ENCODE results near the gene RAPGEF1.

Gene RAPGEF1

GRCh38 chr9:131708226-131709002 is 31.5 kb downstream of the RAPGEF1 start:
- Histone ChIP-seq H3K4me1 (ENCODE audit: low read length) (no peaks in the 10 kb centered on the region; the same call in 1 of the 2 replicates), H3K9me3 (replicated peaks; ENCODE audit: insufficient read depth, low read length) (no peaks in the 10 kb centered on the region), H3F3A (ENCODE audit: insufficient read depth, low read length) (no peaks in the 10 kb centered on the region), H3K4me2 (ENCODE audit: low read depth, low read length) (no peak overlapping the region), H3K9ac (ENCODE audit: low read length) (no peak overlapping the region), H3K79me2 (ENCODE audit: low read length) (peaks cover 100% of the 10 kb centered on the region), H2AFZ (ENCODE audit: low read length) (no peak overlapping the region), H3K27me3 (replicated peaks; ENCODE audit: insufficient read depth, low read length) (no peaks in the 10 kb centered on the region), H3K9me2 (replicated peaks; ENCODE audit: insufficient read depth, low read length) (no peaks in the 10 kb centered on the region), H3K36me3 (replicated peaks; ENCODE audit: insufficient read depth, low read length) (no peaks in the 10 kb centered on the region), H3K4me3 (ENCODE audit: low read length) (no peak overlapping the region), H4K20me1 (ENCODE audit: insufficient read depth, low read length) (peaks cover 4% of the 10 kb centered on the region; the same call in 1 of the 2 replicates), H3K27ac (ENCODE audit: low read length) (no peak overlapping the region)
- TF ChIP-seq EZH2phosphoT487 (IDR thresholded peaks at IDR 0.05; ENCODE audit: low read length), result no peak
- TF ChIP-seq EZH2 (optimal IDR thresholded peaks at IDR 0.05; ENCODE audit: low read depth, low read length), result no peak
- TF ChIP-seq CTCF (IDR thresholded peaks at IDR 0.05; ENCODE audit: low read length), result no peak
- DNase-seq, result no peak

GRCh38 chr9:131707733-131708157 is 32.1 kb downstream of the RAPGEF1 start:
- Histone ChIP-seq H3K36me3 (replicated peaks; ENCODE audit: insufficient read depth, low read length) (no peaks in the 10 kb centered on the region), H3K4me1 (ENCODE audit: low read length) (no peaks in the 10 kb centered on the region; the same call in 1 of the 2 replicates), H3K9me3 (replicated peaks; ENCODE audit: insufficient read depth, low read length) (no peaks in the 10 kb centered on the region), H3K4me2 (ENCODE audit: low read depth, low read length) (no peak overlapping the region), H3K9me2 (replicated peaks; ENCODE audit: insufficient read depth, low read length) (no peaks in the 10 kb centered on the region), H3F3A (ENCODE audit: insufficient read depth, low read length) (no peaks in the 10 kb centered on the region), H4K20me1 (ENCODE audit: insufficient read depth, low read length) (peaks cover 4% of the 10 kb centered on the region; the same call in 1 of the 2 replicates), H3K27me3 (replicated peaks; ENCODE audit: insufficient read depth, low read length) (no peaks in the 10 kb centered on the region), H3K79me2 (ENCODE audit: low read length) (peaks cover 100% of the 10 kb centered on the region), H3K27ac (ENCODE audit: low read length) (no peak overlapping the region), H3K4me3 (ENCODE audit: low read length) (no peak overlapping the region), H3K9ac (ENCODE audit: low read length) (no peak overlapping the region), H2AFZ (ENCODE audit: low read length) (no peak overlapping the region)
- DNase-seq, result no peak
- TF ChIP-seq EZH2 (optimal IDR thresholded peaks at IDR 0.05; ENCODE audit: low read depth, low read length) (no peak), CTCF (IDR thresholded peaks at IDR 0.05; ENCODE audit: low read length) (no peak), EZH2phosphoT487 (IDR thresholded peaks at IDR 0.05; ENCODE audit: low read length) (no peak)

GRCh38 chr9:131707050-131707449 is 32.8 kb downstream of the RAPGEF1 start:
- Histone ChIP-seq H3K9ac (ENCODE audit: low read length) (no peak overlapping the region), H3K27me3 (replicated peaks; ENCODE audit: insufficient read depth, low read length) (no peaks in the 10 kb centered on the region), H3K4me2 (ENCODE audit: low read depth, low read length) (no peak overlapping the region), H3K36me3 (replicated peaks; ENCODE audit: insufficient read depth, low read length) (no peaks in the 10 kb centered on the region), H3F3A (ENCODE audit: insufficient read depth, low read length) (no peaks in the 10 kb centered on the region), H3K27ac (ENCODE audit: low read length) (no peak overlapping the region), H3K79me2 (ENCODE audit: low read length) (peaks cover 100% of the 10 kb centered on the region), H3K9me3 (replicated peaks; ENCODE audit: insufficient read depth, low read length) (no peaks in the 10 kb centered on the region), H4K20me1 (ENCODE audit: insufficient read depth, low read length) (peaks cover 4% of the 10 kb centered on the region; the same call in 1 of the 2 replicates), H2AFZ (ENCODE audit: low read length) (no peak overlapping the region), H3K9me2 (replicated peaks; ENCODE audit: insufficient read depth, low read length) (no peaks in the 10 kb centered on the region), H3K4me1 (ENCODE audit: low read length) (no peaks in the 10 kb centered on the region; the same call in 1 of the 2 replicates), H3K4me3 (ENCODE audit: low read length) (no peak overlapping the region)
- TF ChIP-seq EZH2phosphoT487 (IDR thresholded peaks at IDR 0.05; ENCODE audit: low read length), result no peak
- no peak for TF ChIP-seq EZH2 (optimal IDR thresholded peaks at IDR 0.05; ENCODE audit: low read depth, low read length)
- no peak for TF ChIP-seq CTCF (IDR thresholded peaks at IDR 0.05; ENCODE audit: low read length)
- no peak for DNase-seq
